ENCODE measurements around the gene FAM222A.

Gene FAM222A

GRCh38 chr12:109737126-109737525 lies 23.5 kb downstream of the FAM222A start:
- no peak for DNase-seq (ENCODE audit: low read depth)

DNA sequence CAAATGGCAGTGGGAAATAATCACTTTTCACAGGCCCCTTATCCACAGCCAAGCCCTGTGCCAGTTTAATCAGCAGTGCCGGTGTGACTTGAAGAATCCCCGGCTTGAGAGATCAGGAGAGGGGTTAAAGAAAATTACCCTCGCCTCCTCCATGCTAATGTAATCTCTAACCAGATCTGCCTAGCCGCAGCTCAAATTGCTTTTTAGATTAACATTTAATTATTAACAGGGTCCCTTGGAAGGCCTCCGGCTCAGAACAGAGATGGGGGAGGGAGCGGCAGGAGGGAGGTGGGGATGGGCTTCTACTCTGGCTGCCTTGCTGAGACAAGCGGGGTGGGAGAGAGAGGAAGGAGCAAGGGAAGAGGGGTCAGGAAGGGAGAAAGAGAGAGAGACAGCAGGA lies 24.0 kb downstream of the FAM222A start:
- no peak for DNase-seq (ENCODE audit: low read depth)

DNA sequence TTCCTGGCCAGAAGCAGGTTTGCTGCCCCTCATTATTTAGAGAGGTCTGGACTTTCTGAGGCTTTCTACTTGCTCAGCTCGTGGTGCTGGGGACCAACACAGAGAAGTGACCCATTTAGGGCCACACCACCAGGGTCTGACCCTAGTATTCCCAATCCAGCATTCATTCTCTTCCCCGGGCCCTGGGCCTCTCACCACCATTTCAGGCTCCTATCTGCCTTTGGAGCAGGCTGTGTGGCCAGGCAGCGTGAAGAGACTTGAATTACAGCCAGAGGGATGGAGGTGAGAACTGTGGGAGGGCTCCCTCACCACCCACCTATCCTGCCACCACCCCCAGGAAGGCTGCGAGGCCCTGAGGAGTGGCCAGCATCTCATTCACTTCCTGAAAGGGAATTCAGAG lies 24.6 kb downstream of the FAM222A start:
- no peak for DNase-seq (ENCODE audit: low read depth)

- DNase-seq (ENCODE audit: low read depth), result no peak
Measured at GRCh38 chr12:109738878-109739665, 25.4 kb downstream of the FAM222A start.

GRCh38 chr12:109739747-109740693 lies 26.4 kb downstream of the FAM222A start:
- no peak for DNase-seq (ENCODE audit: low read depth)

DNA sequence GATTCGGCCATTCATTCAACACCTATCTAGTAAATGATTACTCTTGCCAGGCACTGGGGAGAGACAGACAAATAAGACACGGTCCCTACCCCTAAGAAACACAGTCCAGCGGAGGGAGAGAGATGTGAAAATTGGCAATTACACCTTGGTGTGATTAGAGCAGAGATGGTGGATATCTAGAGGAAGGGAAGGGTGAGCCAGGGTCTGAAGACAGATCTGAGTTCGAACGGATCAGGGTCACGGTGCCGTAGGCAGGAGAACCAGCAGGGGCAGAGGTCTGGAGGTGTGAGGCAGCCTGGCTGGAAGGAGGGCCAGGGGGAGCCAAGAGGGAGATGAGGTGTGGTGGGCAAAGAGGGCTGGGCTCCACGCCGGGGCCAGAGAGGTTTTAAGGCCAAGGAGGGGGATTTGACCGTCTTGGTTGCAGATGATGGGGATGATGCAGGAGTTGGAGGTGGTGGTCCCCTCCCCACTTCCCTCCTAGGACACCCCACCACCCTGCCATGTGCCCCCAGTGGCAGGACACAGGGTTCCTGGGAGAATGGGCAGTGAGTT lies 27.1 kb downstream of the FAM222A start:
- no peak for DNase-seq (ENCODE audit: low read depth)

DNA sequence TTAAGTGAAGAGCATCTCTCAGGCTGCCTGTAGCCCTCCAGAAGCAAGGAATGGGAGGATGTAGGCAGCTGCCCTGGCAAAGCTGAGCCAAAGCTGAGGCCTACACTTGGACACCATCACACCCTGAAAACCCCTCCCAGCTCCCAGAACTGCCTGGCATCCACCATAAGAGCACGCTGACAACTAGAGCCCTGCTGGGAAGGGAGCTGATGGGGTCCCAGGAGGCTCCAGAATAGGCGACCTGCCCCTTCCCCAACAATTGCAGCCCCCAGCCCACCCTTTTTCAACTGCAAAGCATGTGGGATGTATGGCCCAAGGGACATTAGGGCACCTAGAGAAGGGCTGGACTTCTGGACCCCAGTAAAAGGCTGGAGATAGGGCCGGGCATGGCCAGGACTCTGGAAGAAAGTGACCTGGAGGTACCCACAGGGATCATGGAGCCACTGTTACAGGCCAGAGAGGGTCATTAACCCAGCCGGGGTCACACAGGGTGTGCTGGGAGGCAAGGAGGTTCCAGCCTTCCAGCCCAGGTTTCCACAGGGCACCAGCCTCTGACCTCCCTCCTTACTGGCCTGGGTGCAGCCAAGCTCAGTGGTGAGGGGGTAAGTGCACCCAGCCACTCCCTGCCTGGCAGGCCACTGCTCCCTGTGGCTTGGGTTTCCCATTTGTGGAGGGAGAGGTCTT lies 27.8 kb downstream of the FAM222A start:
- DNase-seq (ENCODE audit: low read depth), result no peak

DNA sequence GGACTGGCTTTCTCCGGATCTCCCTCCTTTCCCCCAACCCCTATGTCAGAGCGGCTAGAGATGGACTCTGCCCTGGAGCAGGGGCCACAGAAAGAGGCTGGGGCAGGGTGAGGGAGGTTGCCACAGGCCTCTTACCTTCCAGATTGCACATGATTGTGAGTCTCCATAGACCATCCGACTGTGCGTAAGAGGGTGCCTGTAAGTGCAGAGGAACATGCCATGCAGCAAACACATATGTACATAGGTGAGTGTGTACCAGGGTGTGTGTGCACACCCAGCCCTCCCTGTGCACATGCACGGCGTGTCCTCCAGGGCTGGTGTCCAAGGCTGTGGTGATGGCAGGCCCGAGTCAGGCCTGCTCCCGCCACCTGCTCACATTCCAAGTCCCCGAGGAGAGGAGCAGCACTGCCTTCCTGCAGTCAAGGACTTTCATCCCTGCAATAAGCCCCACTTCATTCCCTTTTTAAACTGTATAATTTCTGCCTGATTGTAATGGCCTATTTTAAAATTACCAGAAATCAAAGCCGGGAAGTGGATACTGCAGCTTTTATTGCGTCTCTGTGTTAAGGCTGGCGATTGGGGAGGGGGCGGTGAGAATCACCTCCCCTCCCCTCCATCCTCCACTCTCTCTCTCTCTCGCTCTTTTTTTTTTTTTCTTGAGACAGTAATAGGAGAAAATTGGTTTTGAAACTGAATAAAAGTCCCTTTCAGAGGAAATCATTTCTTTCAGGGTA lies 28.5 kb downstream of the FAM222A start:
- DNase-seq (ENCODE audit: low read depth), result no peak

DNA sequence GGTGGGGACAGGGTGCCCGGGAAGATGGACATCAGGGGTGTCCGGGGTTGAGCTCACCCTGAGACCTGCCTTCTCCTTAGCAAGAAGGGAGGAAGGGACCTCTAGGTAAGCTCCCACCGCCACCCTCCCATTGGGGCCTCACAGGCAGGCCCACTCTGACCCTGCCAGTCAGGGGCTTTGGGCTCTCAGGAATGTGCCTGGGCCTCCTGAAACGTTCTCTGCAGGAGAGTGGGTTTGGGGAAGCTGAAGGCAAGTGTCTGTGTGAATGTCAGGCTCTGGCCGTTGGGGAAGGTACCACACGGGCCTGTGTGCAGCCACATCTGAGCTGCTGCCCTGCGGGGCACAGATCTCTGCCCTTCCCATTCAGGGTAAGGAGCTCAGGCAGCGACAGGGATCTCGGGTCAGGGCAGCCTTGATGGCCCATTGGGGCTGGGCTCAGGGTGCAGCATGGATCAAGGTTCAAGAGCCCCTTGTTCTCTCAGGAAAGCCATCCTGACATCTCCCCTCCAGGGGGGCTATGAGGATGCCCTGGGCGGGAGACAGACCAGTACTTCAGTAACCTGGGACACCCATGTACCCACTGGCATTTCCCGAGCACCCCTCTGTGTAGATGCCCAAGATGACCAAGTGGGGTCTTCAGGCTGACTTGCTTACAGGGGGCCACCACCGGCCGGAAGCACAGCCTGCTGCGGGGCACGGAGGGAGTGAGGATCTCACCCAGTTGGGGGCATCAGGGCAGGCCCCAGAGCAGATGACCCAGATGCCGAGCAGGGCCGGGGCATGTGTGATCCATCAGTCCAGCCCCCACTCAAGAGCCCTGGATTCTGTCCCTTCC lies 29.7 kb downstream of the FAM222A start:
- DNase-seq (ENCODE audit: low read depth), result no peak

- no peak for DNase-seq (ENCODE audit: low read depth)
Measured at GRCh38 chr12:109744026-109744425, 30.4 kb downstream of the FAM222A start.

DNA sequence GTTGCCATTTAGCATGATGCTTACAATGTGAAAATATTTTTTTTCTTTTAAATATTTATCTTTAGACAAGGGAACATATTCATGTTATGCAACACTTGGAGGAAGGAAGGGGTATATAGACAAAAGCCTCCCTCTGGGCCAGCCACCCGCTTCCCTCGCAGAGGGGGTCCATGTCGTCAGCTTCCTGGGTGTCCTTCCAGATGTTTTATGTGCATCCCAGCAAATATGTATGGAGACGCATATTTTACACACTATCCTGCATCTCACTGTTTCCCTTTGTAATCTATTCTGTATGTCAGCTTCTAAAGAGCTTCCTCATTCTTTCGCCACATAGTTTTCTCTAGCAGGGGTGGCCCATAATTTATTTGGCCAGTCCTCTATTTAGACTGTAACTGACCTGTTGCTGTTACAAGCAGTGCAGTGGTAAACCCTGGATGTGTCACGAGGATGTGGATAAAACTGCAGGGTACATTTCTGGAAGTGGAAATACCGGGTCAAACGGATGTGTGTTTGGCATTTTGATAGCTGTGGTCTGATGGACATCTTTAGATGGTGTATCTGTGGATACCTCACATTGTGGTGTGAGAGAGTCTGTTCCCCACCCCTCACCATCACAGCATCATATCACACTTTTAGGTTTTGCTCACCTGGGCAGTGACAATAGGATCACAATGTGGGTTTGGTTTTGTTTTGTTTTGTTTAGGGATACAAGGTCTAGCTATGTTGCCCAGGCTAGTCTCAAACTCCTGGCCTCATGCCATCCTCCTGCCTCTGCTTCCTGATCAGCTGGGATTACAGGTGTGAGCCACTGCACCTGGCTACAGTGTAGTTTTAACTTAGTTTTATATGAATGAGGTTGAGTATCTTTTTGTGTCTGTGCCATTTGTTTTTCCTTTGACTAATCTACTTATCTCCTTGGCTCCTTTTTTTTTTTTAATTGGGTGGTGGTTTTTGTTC lies 31.6 kb downstream of the FAM222A start:
- DNase-seq (ENCODE audit: low read depth), result no peak

- DNase-seq (ENCODE audit: low read depth), result no peak
Measured at GRCh38 chr12:109752117-109753053, 38.8 kb downstream of the FAM222A start.

DNA sequence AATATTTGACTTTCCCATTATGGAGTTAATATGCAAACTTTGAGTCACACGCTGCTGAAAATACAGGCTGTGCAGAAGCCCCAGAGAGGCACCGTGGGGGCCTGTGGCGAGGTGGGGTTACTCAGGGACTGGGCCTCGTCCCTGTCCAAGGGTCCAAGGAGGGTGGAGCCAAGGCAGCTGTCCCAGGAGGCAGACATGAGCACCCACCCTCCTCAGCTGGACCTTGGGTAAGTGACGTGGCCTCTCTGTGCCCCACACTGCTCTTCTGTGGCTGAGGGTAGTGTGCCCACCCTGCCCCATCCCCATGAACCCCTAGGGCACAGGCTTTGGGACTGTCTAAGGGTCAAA lies 39.4 kb downstream of the FAM222A start:
- DNase-seq (ENCODE audit: low read depth), result no peak

DNA sequence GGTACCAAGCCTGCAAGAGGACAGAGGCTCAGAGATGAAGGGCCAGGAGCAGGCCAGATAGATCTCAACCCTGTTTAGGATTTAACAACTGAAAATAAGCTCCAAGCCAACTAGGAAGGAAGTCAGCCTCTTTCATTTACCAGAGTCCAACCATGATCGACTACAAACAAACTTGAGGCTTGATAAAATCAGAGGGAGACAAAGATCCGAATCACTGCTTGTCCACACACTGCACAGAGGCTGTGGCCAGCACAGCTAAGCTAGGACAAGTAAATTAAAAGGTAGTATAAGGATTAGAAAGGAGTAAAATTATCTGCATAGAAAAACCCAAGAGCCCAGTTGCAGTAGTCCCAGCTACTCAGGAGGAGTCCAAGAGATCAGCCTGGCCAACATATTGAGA lies 40.3 kb downstream of the FAM222A start:
- no peak for DNase-seq (ENCODE audit: low read depth)

- DNase-seq (ENCODE audit: low read depth), result no peak
Measured at GRCh38 chr12:109756457-109756856, 42.8 kb downstream of the FAM222A start.

GRCh38 chr12:109757671-109758265 lies 44.1 kb downstream of the FAM222A start:
- no peak for DNase-seq (ENCODE audit: low read depth)

DNA sequence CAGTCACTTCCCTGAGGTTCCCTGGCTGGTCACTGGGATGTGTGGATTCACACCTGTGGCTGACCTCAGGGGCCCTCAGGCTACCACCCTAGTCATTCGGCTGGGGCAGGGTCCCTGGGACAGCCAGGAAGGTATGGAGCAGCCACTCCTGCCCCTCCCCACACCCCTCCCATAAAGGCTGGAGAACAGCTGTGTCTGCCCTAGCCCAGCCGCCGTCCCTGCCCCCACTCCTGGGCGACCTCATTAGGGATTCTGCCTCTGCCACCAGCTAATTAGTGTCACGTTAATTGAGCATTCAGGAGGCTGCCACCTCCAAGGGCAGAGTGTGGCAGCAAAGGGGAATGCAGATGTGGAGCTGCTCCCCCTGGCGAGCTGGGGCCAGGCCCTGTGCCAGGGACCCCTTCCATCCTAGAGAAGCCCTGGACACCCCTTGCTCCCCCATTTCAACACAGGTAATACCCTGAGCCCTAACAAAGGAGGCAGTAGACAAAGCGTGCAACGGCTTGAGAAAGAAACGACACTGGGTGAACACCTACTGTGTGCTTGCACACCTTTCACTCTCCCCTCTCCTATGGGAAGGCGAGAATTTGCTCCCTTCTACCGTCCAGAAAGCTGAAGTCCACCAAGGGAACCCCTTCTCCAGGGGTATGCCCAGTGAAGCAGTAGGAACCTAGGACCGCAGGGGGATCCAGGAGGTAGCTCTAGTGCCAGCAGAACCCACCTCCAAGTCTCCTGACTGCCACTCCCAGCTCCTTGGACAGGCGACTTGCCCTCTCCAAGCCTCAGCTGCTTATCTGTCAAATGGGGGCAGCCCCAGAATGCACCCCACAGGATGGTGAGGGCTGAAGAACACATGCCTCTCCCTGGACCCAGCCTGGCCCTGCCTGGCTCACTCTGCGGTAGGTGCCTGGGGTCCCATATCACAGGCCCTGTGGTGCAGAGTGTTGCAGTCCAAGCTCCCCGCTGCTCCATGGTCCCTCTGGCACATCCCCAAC lies 45.1 kb downstream of the FAM222A start:
- no peak for DNase-seq (ENCODE audit: low read depth)

Measured in stimulated activated CD8-positive, alpha-beta memory T cell treated with anti-CD3 and anti-CD28 coated beads, Interleukin-7, amount 100 ng/mL, for 24 hours (primary cell).